K562 (cell line): ENCODE measurements around the gene PACS1. TPM values are rescaled to one million over a fixed set of nuclear protein-coding genes. Genes with fewer than 3 reads are reported as not detected.

ENCODE experiments used
- ARID1B ChIP-seq: fragments of 450-650 bp; IDR thresholded peaks from 2 replicates; pipeline ENCODE4 v1.6.1; 2016; ENCODE audit warnings: antibody characterized with exemption, mild to moderate bottlenecking, inconsistent platforms
- BMI1 ChIP-seq: fragments of 150-350 bp; IDR thresholded peaks from 2 replicates; pipeline ENCODE4 v1.6.1; 2014; ENCODE audit warnings: low read length
- CBX8 ChIP-seq: fragments of 200-600 bp; sonication (generic); IDR thresholded peaks from 2 replicates; pipeline ENCODE4 v1.6.1; 2012; ENCODE audit warnings: borderline replicate concordance, mixed run types, low read depth, mild to moderate bottlenecking, moderate library complexity, mixed read lengths, low read length, control low read depth, inconsistent platforms; ENCODE audit not compliant: poor library complexity, severe bottlenecking; ENCODE audit errors: extremely low read depth
- CHD1 ChIP-seq: fragments of 200-600 bp; sonication (generic); IDR thresholded peaks from one replicate; pipeline ENCODE4 v1.6.1; 2012; ENCODE audit warnings: mild to moderate bottlenecking, moderate library complexity, low read length, inconsistent platforms
- ETV5 ChIP-seq: sonication (generic); formaldehyde crosslinking; IDR thresholded peaks from 2 replicates; pipeline ENCODE4 v1.4.0; 2020; ENCODE audit warnings: low read depth, mild to moderate bottlenecking, missing genetic modification reagents
- GABPA ChIP-seq: fragments of 200-800 bp; sonication (Bioruptor generic); conservative IDR thresholded peaks from 2 replicates; pipeline ENCODE4 v1.6.1; 2016; ENCODE audit warnings: low read depth, missing genetic modification characterization, missing compliant biosample characterization
- HDGF ChIP-seq: fragments of 450-650 bp; IDR thresholded peaks from 2 replicates; pipeline ENCODE4 v1.6.1; 2016
- L3MBTL2 ChIP-seq: fragments of 450-650 bp; IDR thresholded peaks from 2 replicates; pipeline ENCODE4 v1.6.1; 2016; ENCODE audit warnings: mild to moderate bottlenecking, moderate library complexity
- NR2C1 ChIP-seq, 2 experiments: fragments of 450-650 bp; IDR thresholded peaks; 2 replicates each; pipeline ENCODE4 v1.6.1; 2017; ENCODE audit warnings: mild to moderate bottlenecking in 2 of 2, antibody characterized with exemption in 1 of 2, inconsistent platforms in 1 of 2, missing compliant biosample characterization in 1 of 2, missing genetic modification characterization in 1 of 2
- PHF8 ChIP-seq: fragments of 200-600 bp; sonication (generic); IDR thresholded peaks from 2 replicates; pipeline ENCODE4 v1.6.1; 2012; ENCODE audit warnings: mixed run types, mild to moderate bottlenecking, inconsistent platforms, low read length, moderate library complexity, borderline replicate concordance
- SMAD4 ChIP-seq: fragments of 250-450 bp; sonication (Bioruptor Pico); conservative IDR thresholded peaks from 2 replicates; pipeline ENCODE4 v1.8.0; 2021; ENCODE audit warnings: inconsistent platforms, mild to moderate bottlenecking, moderate library complexity
- STAG1 ChIP-seq: sonication (generic); formaldehyde crosslinking; IDR thresholded peaks from 2 replicates; pipeline ENCODE4 v1.5.0; 2020; ENCODE audit warnings: missing genetic modification reagents, borderline replicate concordance
- TOE1 ChIP-seq, 2 experiments: fragments of 450-650 bp in 1 of 2; sonication (generic) in 1 of 2; formaldehyde crosslinking in 1 of 2; IDR thresholded peaks; 2 replicates each; pipeline versions ENCODE4 v1.7.1 to v1.8.0; 2016 to 2022; ENCODE audit warnings: borderline replicate concordance in 2 of 2, mild to moderate bottlenecking in 2 of 2, antibody characterized with exemption in 1 of 2, inconsistent platforms in 1 of 2, low read depth in 1 of 2, missing genetic modification reagents in 1 of 2, moderate library complexity in 1 of 2
- YY1 ChIP-seq, 3 experiments: IDR thresholded peaks; 2 replicates each; pipeline ENCODE4 v1.6.1; 2011; ENCODE audit warnings: low read length in 2 of 3, mild to moderate bottlenecking in 2 of 3, moderate library complexity in 2 of 3, borderline replicate concordance in 1 of 3, control low read depth in 1 of 3, low read depth in 1 of 3; ENCODE audit not compliant: insufficient read depth in 3 of 3, insufficient replicate concordance in 2 of 3, control insufficient read depth in 1 of 3, insufficient read length in 1 of 3; ENCODE audit errors: extremely low read depth in 1 of 3
- ZBTB8A ChIP-seq: fragments of 450-650 bp; IDR thresholded peaks from 2 replicates; pipeline ENCODE4 v1.6.1; 2018; ENCODE audit warnings: mild to moderate bottlenecking, moderate library complexity; ENCODE audit not compliant: partially characterized antibody
- ZNF232 ChIP-seq: sonication (generic); formaldehyde crosslinking; IDR thresholded peaks from 2 replicates; pipeline ENCODE4 v1.8.0; 2022; ENCODE audit warnings: mild to moderate bottlenecking, missing genetic modification reagents
- polyA plus RNA-seq, 8 experiments: library from polyadenylated mRNA; depleted of rRNA in 4 of 8; stranded (reverse) in 5 of 8; unstranded in 3 of 8; fragments of >200 nt; fragmentation: Nextera tagmentation in 2 of 8; fragmentation: Illumina TruSeq in 1 of 8; extraction: Ambion mirVana in 2 of 8; extraction: Trizol in 1 of 8; gene quantifications; 2 replicates each; pipeline versions ENCODE4 v1.2.1 to v1.2.3, GENCODE V29; 2011 to 2014; ENCODE audit warnings: inconsistent platforms in 1 of 8, missing spikeins in 1 of 8
- total RNA-seq, 7 experiments: library from RNA; depleted of rRNA in 6 of 7; stranded (reverse); fragments of >200 nt in 6 of 7; fragmentation: Illumina TruSeq in 2 of 7; extraction: Trizol in 2 of 7; gene quantifications; 2 replicates each; pipeline versions ENCODE4 v1.2.1 to v1.2.3, GENCODE V29; 2011 to 2021; ENCODE audit warnings: low replicate concordance in 1 of 7
- TF ChIP-seq, protein P1 (sequence below): fragments of 250-450 bp; sonication (Bioruptor Pico); IDR thresholded peaks from 2 replicates; pipeline ENCODE4 v1.4.0; 2020; ENCODE audit warnings: mild to moderate bottlenecking
- TF ChIP-seq, protein P2 (sequence below): sonication (generic); formaldehyde crosslinking; IDR thresholded peaks from 2 replicates; pipeline ENCODE4 v1.9.0; 2022; ENCODE audit warnings: mild to moderate bottlenecking, missing genetic modification reagents
- TF ChIP-seq, protein P3 (sequence below), 2 experiments: IDR thresholded peaks; 2 replicates each; pipeline ENCODE4 v1.6.1; 2011; ENCODE audit warnings: borderline replicate concordance in 1 of 2, control low read depth in 1 of 2, low read depth in 1 of 2, low read length in 1 of 2, mild to moderate bottlenecking in 1 of 2, mixed read lengths in 1 of 2, moderate library complexity in 1 of 2; ENCODE audit not compliant: insufficient read depth in 1 of 2, insufficient read length in 1 of 2, poor library complexity in 1 of 2, severe bottlenecking in 1 of 2; ENCODE audit errors: extremely low read depth in 1 of 2

PACS1 gene
- total and polyA plus RNA-seq, 9 of the 15 experiments (the other 6 are each of a cell fraction or from before 2014, with no cell fraction given), result 0.34 to 28.1 (median 8.5) TPM

DNA sequence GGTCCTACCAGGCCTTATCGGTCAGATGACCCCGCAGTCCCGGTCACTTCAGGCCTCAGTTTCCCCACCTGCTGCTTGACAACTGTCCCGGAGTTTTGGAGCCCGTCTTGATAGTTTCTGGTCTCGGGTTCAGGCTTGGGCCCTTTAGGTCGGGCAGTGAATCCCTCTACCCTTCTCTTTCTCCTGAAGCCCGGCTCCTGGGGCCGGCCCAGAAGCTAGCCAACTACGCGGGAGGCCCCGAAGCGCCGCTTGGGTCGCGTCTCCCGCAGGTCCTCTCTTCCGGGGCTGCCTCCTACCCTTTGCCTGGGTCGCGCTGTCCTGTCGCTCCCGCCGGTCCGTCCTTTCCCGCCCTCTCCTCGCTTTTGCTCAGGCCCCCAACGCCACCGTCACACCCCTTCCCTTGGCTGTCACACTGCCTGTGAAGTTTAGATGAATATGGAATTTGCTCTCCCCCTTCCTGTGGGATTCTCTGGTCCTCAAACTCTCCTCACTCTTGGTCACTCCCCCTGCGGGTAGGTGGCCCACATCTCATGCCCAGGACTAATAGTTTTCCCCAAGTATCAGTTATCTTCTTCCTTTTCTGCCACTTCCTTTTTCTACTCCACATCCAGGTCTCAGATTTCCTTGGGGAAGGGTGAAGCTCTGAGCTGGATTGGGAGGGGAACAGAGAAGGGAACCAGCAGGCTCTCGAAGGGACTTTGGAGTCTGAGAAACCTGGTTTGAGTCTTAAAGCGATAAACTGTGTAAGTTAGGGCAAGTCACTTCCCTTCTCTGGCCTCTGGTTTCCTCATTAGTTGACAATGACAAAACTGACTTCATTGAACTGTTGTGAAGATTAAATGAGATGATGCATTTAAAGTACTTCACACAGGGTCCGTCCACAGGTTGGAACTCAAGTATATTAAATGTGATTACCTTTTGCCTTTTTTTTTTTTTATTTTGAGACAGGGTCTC is 199.2 kb downstream of the PACS1 start (continued):
- TF ChIP-seq, protein P1, sequence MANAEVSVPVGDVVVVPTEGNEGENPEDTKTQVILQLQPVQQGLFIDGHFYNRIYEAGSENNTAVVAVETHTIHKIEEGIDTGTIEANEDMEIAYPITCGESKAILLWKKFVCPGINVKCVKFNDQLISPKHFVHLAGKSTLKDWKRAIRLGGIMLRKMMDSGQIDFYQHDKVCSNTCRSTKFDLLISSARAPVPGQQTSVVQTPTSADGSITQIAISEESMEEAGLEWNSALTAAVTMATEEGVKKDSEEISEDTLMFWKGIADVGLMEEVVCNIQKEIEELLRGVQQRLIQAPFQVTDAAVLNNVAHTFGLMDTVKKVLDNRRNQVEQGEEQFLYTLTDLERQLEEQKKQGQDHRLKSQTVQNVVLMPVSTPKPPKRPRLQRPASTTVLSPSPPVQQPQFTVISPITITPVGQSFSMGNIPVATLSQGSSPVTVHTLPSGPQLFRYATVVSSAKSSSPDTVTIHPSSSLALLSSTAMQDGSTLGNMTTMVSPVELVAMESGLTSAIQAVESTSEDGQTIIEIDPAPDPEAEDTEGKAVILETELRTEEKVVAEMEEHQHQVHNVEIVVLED, result no peak
- TF ChIP-seq CBX8 (no peak), CHD1 (peak; percentile 92), PHF8 (peak; percentile 44; the same call in 1 of the 2 replicates), ARID1B (peak; percentile 15; the same call in 1 of the 2 replicates), BMI1 (no peak), ETV5 (CRISPR knock-in tag) (peak; percentile 20; the same call in 1 of the 2 replicates), GABPA (tag) (peak; percentile 52), TOE1 (IDR thresholded peaks at IDR 0.05; ENCODE audit: borderline replicate concordance) (0 out of 2 replicates have a peak, but pooled peaks have one; percentile 29), TOE1 (CRISPR knock-in tag; IDR thresholded peaks at IDR 0.05; ENCODE audit: borderline replicate concordance, low read depth) (no peak), NR2C1 (IDR thresholded peaks at IDR 0.05) (no peak), NR2C1 (tag; IDR thresholded peaks at IDR 0.05) (peak; percentile 7; the same call in 1 of the 2 replicates), ZBTB8A (no peak), L3MBTL2 (no peak), HDGF (0 out of 2 replicates have a peak, but pooled peaks have one; percentile 33), ZNF232 (CRISPR knock-in tag) (no peak), STAG1 (CRISPR knock-in tag) (no peak), YY1 (IDR thresholded peaks at IDR 0.05; ENCODE audit: borderline replicate concordance in 1 of 3, control insufficient read depth in 1 of 3, extremely low read depth in 1 of 3, insufficient read depth in 3 of 3, insufficient read length in 1 of 3, insufficient replicate concordance in 2 of 3, low read depth in 1 of 3, low read length in 2 of 3) (peak in 1 of 3 experiments; percentile 4), SMAD4 (no peak)
- TF ChIP-seq, protein P2, sequence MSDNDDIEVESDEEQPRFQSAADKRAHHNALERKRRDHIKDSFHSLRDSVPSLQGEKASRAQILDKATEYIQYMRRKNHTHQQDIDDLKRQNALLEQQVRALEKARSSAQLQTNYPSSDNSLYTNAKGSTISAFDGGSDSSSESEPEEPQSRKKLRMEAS, result peak; percentile 41; the same call in 1 of the 2 replicates
- TF ChIP-seq, protein P3, sequence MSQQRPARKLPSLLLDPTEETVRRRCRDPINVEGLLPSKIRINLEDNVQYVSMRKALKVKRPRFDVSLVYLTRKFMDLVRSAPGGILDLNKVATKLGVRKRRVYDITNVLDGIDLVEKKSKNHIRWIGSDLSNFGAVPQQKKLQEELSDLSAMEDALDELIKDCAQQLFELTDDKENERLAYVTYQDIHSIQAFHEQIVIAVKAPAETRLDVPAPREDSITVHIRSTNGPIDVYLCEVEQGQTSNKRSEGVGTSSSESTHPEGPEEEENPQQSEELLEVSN (IDR thresholded peaks at IDR 0.05; ENCODE audit: borderline replicate concordance in 1 of 2, extremely low read depth in 1 of 2, insufficient read depth in 1 of 2, insufficient read length in 1 of 2, low read depth in 1 of 2, low read length in 1 of 2, poor library complexity in 1 of 2, severe bottlenecking in 1 of 2), result peak in 1 of 2 experiments; percentile 36
